ENCODE results near the gene ARNT2. TPM values are rescaled to one million over a fixed set of nuclear protein-coding genes. Genes with fewer than 3 reads are reported as not detected.

ARNT2 gene
- total and polyA plus RNA-seq, 2 experiments from 2014 or later, result 4.6 to 11.6 TPM

DNA sequence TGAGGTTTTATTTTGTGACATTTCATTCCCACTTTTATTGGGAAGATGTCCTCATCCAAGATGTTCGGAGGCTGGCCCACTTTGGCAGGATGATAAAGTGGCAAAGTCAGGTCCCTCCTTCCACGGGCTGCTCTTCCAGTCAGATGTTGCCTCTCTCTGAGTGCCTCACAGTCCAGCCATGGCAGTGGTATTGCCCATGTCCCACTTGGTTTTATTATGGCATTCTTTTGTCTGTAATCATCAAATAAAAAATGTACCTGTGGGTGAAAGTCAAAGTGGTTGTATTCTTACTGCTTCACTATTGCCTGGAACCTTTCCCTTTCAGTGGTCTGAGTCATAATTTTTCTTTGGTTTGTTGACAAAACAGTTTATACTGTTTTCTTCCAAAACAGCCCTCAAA is 20.2 kb downstream of the ARNT2 start:
- no peak overlapping the region for H3K27ac ChIP-seq (ENCODE audit: low read depth)
- H3K79me2 ChIP-seq (replicated peaks; ENCODE audit: insufficient read depth), result no peaks in the 10 kb centered on the region
- no peaks in the 10 kb centered on the region for H3K36me3 Mint-ChIP-seq (ENCODE audit: low read depth)
- no peak overlapping the region for H3K4me3 ChIP-seq
- 0 out of 2 replicates have a peak, but pooled peaks cover 4% of the 10 kb centered on the region for H3K9me2 ChIP-seq (ENCODE audit: insufficient read depth)
- no peaks in the 10 kb centered on the region for H3K27me3 Mint-ChIP-seq (ENCODE audit: insufficient read depth, low read depth, poor library complexity)
- no peaks in the 10 kb centered on the region for H3K9me3 Mint-ChIP-seq
- no peaks in the 10 kb centered on the region for H3K27me3 ChIP-seq (ENCODE audit: insufficient read depth)
- H3K4me2 ChIP-seq, result no peak overlapping the region
- H3K4me3 Mint-ChIP-seq, result no peak overlapping the region
- no peaks in the 10 kb centered on the region for H3K4me1 ChIP-seq (ENCODE audit: insufficient read depth)
- no peaks in the 10 kb centered on the region for H3F3A ChIP-seq (replicated peaks; ENCODE audit: low read depth)
- no peak overlapping the region for H2AFZ ChIP-seq
- H3K4me1 Mint-ChIP-seq, result no peaks in the 10 kb centered on the region
- no peaks in the 10 kb centered on the region for H3K36me3 ChIP-seq (ENCODE audit: insufficient read depth)
- DNase-seq (ENCODE audit: low spot score) (no peak), ATAC-seq (no peak)
- TF ChIP-seq, protein P1, sequence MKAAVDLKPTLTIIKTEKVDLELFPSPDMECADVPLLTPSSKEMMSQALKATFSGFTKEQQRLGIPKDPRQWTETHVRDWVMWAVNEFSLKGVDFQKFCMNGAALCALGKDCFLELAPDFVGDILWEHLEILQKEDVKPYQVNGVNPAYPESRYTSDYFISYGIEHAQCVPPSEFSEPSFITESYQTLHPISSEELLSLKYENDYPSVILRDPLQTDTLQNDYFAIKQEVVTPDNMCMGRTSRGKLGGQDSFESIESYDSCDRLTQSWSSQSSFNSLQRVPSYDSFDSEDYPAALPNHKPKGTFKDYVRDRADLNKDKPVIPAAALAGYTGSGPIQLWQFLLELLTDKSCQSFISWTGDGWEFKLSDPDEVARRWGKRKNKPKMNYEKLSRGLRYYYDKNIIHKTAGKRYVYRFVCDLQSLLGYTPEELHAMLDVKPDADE (IDR thresholded peaks at IDR 0.05), result no peak
- TF ChIP-seq EZH2 (IDR thresholded peaks at IDR 0.05; ENCODE audit: low read depth, unreplicated experiment), result no peak
- TF ChIP-seq, protein P2, sequence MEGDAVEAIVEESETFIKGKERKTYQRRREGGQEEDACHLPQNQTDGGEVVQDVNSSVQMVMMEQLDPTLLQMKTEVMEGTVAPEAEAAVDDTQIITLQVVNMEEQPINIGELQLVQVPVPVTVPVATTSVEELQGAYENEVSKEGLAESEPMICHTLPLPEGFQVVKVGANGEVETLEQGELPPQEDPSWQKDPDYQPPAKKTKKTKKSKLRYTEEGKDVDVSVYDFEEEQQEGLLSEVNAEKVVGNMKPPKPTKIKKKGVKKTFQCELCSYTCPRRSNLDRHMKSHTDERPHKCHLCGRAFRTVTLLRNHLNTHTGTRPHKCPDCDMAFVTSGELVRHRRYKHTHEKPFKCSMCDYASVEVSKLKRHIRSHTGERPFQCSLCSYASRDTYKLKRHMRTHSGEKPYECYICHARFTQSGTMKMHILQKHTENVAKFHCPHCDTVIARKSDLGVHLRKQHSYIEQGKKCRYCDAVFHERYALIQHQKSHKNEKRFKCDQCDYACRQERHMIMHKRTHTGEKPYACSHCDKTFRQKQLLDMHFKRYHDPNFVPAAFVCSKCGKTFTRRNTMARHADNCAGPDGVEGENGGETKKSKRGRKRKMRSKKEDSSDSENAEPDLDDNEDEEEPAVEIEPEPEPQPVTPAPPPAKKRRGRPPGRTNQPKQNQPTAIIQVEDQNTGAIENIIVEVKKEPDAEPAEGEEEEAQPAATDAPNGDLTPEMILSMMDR (conservative IDR thresholded peaks at IDR 0.05; ENCODE audit: low read depth in 2 of 2), result no peak
- TF ChIP-seq ZNF114 (CRISPR knock-in tag; IDR thresholded peaks at IDR 0.05), result no peak
- TF ChIP-seq, protein P3, sequence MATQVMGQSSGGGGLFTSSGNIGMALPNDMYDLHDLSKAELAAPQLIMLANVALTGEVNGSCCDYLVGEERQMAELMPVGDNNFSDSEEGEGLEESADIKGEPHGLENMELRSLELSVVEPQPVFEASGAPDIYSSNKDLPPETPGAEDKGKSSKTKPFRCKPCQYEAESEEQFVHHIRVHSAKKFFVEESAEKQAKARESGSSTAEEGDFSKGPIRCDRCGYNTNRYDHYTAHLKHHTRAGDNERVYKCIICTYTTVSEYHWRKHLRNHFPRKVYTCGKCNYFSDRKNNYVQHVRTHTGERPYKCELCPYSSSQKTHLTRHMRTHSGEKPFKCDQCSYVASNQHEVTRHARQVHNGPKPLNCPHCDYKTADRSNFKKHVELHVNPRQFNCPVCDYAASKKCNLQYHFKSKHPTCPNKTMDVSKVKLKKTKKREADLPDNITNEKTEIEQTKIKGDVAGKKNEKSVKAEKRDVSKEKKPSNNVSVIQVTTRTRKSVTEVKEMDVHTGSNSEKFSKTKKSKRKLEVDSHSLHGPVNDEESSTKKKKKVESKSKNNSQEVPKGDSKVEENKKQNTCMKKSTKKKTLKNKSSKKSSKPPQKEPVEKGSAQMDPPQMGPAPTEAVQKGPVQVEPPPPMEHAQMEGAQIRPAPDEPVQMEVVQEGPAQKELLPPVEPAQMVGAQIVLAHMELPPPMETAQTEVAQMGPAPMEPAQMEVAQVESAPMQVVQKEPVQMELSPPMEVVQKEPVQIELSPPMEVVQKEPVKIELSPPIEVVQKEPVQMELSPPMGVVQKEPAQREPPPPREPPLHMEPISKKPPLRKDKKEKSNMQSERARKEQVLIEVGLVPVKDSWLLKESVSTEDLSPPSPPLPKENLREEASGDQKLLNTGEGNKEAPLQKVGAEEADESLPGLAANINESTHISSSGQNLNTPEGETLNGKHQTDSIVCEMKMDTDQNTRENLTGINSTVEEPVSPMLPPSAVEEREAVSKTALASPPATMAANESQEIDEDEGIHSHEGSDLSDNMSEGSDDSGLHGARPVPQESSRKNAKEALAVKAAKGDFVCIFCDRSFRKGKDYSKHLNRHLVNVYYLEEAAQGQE (IDR thresholded peaks at IDR 0.05; ENCODE audit: unreplicated experiment), result no peak
- TF ChIP-seq STAT1 (IDR thresholded peaks at IDR 0.05; ENCODE audit: unreplicated experiment), result no peak
- TF ChIP-seq EZH2phosphoT487 (IDR thresholded peaks at IDR 0.05; ENCODE audit: unreplicated experiment), result no peak
- TF ChIP-seq, protein P4, sequence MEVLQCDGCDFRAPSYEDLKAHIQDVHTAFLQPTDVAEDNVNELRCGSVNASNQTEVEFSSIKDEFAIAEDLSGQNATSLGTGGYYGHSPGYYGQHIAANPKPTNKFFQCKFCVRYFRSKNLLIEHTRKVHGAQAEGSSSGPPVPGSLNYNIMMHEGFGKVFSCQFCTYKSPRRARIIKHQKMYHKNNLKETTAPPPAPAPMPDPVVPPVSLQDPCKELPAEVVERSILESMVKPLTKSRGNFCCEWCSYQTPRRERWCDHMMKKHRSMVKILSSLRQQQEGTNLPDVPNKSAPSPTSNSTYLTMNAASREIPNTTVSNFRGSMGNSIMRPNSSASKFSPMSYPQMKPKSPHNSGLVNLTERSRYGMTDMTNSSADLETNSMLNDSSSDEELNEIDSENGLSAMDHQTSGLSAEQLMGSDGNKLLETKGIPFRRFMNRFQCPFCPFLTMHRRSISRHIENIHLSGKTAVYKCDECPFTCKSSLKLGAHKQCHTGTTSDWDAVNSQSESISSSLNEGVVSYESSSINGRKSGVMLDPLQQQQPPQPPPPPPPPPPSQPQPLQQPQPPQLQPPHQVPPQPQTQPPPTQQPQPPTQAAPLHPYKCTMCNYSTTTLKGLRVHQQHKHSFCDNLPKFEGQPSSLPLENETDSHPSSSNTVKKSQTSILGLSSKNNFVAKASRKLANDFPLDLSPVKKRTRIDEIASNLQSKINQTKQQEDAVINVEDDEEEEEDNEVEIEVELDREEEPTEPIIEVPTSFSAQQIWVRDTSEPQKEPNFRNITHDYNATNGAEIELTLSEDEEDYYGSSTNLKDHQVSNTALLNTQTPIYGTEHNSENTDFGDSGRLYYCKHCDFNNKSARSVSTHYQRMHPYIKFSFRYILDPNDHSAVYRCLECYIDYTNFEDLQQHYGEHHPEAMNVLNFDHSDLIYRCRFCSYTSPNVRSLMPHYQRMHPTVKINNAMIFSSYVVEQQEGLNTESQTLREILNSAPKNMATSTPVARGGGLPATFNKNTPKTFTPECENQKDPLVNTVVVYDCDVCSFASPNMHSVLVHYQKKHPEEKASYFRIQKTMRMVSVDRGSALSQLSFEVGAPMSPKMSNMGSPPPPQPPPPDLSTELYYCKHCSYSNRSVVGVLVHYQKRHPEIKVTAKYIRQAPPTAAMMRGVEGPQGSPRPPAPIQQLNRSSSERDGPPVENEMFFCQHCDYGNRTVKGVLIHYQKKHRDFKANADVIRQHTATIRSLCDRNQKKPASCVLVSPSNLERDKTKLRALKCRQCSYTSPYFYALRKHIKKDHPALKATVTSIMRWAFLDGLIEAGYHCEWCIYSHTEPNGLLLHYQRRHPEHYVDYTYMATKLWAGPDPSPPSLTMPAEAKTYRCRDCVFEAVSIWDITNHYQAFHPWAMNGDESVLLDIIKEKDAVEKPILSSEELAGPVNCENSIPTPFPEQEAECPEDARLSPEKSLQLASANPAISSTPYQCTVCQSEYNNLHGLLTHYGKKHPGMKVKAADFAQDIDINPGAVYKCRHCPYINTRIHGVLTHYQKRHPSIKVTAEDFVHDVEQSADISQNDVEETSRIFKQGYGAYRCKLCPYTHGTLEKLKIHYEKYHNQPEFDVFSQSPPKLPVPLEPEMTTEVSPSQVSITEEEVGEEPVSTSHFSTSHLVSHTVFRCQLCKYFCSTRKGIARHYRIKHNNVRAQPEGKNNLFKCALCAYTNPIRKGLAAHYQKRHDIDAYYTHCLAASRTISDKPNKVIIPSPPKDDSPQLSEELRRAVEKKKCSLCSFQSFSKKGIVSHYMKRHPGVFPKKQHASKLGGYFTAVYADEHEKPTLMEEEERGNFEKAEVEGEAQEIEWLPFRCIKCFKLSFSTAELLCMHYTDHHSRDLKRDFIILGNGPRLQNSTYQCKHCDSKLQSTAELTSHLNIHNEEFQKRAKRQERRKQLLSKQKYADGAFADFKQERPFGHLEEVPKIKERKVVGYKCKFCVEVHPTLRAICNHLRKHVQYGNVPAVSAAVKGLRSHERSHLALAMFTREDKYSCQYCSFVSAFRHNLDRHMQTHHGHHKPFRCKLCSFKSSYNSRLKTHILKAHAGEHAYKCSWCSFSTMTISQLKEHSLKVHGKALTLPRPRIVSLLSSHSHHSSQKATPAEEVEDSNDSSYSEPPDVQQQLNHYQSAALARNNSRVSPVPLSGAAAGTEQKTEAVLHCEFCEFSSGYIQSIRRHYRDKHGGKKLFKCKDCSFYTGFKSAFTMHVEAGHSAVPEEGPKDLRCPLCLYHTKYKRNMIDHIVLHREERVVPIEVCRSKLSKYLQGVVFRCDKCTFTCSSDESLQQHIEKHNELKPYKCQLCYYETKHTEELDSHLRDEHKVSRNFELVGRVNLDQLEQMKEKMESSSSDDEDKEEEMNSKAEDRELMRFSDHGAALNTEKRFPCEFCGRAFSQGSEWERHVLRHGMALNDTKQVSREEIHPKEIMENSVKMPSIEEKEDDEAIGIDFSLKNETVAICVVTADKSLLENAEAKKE (CRISPR knock-in tag; IDR thresholded peaks at IDR 0.05), result no peak
- no peak for TF ChIP-seq CREB1 (CRISPR knock-in tag; IDR thresholded peaks at IDR 0.05; ENCODE audit: low read depth)
- TF ChIP-seq POLR2AphosphoS5 (IDR thresholded peaks at IDR 0.05; ENCODE audit: low read depth), result no peak
- TF ChIP-seq ZNF331 (CRISPR knock-in tag; IDR thresholded peaks at IDR 0.05; ENCODE audit: low read depth), result no peak
- TF ChIP-seq NANOG (IDR thresholded peaks at IDR 0.05; ENCODE audit: borderline replicate concordance), result no peak
- no peak for TF ChIP-seq JUNB (IDR thresholded peaks at IDR 0.05; ENCODE audit: unreplicated experiment)
- 0 out of 2 replicates have a peak, but pooled peaks cover 4% of the 10 kb centered on the region for H4K20me1 ChIP-seq (replicated peaks; ENCODE audit: insufficient read depth)
- no peak overlapping the region for H3K27ac Mint-ChIP-seq
